KG1 (cell line): ENCODE results near the gene MAGI1.
"Not testable (repeated sequence)": the region's sequence is repeated elsewhere in the genome, so short reads cannot be mapped to it uniquely, and the experiment has no call there.

ENCODE experiments used
- DNase-seq: peaks from one replicate; lab custom pipeline; 2025; lab: John Stamatoyannopoulos, UW

MAGI1 gene

GRCh38 chr3:66038726-66039589 is at the start of gene MAGI1:
MAGI1 (minus strand) TSS chr3:66038918; CDS start chr3:66038308, 610 bp downstream.
- no peak for DNase-seq

- no peak for DNase-seq
Observed at GRCh38 chr3:66083784-66084213, 45.1 kb upstream of the MAGI1 start.

GRCh38 chr3:66083096-66083678 is 44.5 kb upstream of the MAGI1 start:
- DNase-seq, result no peak

GRCh38 chr3:66082679-66083078 is 44.0 kb upstream of the MAGI1 start:
- no peak for DNase-seq

GRCh38 chr3:66080167-66080566 is 41.4 kb upstream of the MAGI1 start:
- no peak for DNase-seq

- no peak for DNase-seq
Observed at GRCh38 chr3:66077973-66078372, 39.3 kb upstream of the MAGI1 start.

GRCh38 chr3:66076861-66077470 is 38.2 kb upstream of the MAGI1 start:
- no peak for DNase-seq

- DNase-seq, result no peak
Observed at GRCh38 chr3:66075281-66075680, 36.6 kb upstream of the MAGI1 start.

- no peak for DNase-seq
Observed at GRCh38 chr3:66073464-66074141, 34.9 kb upstream of the MAGI1 start.

GRCh38 chr3:66068255-66068654 is 29.5 kb upstream of the MAGI1 start:
- no peak for DNase-seq

GRCh38 chr3:66066963-66067617 is 28.4 kb upstream of the MAGI1 start:
- no peak for DNase-seq

GRCh38 chr3:66055289-66055688 is 16.6 kb upstream of the MAGI1 start:
- no peak for DNase-seq

- DNase-seq, result no peak
Observed at GRCh38 chr3:66053550-66054094, 14.9 kb upstream of the MAGI1 start.

GRCh38 chr3:66052721-66053549 is 14.2 kb upstream of the MAGI1 start:
- DNase-seq, result no peak

GRCh38 chr3:66050821-66051220 is 12.1 kb upstream of the MAGI1 start:
- no peak for DNase-seq

- no peak for DNase-seq
Observed at GRCh38 chr3:66048051-66048395, 9.3 kb upstream of the MAGI1 start.

GRCh38 chr3:66047311-66048050 is 8.8 kb upstream of the MAGI1 start:
- DNase-seq, result no peak

- not testable (repeated sequence) for DNase-seq
Observed at GRCh38 chr3:66046321-66046720, 7.6 kb upstream of the MAGI1 start.

GRCh38 chr3:66041828-66042227 is 3.1 kb upstream of the MAGI1 start:
- no peak for DNase-seq

- no peak for DNase-seq
Observed at GRCh38 chr3:66041116-66041515, 2.4 kb upstream of the MAGI1 start.
